ENCODE results near the gene UBAC2.

DNA sequence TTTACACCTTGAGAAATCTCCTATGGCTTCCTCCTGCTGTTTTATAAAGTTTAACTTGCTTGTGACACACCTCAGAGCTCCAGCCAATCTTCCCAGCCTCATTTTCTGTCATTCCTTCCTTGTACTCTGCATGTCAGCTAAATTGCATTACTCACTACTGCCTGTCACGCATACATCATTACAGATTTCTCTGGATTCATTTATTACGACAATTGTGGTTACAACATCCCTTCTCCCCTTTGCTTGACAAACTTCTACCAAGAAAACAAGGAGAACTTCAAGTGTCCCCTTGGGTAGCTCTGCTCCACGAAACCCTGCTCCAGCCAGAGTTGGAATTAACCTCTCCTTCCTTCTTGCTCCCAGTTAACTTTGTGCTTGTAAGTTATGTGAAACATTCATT, 79.5 kb downstream of the UBAC2 start:
- TF ChIP-seq, protein P1, sequence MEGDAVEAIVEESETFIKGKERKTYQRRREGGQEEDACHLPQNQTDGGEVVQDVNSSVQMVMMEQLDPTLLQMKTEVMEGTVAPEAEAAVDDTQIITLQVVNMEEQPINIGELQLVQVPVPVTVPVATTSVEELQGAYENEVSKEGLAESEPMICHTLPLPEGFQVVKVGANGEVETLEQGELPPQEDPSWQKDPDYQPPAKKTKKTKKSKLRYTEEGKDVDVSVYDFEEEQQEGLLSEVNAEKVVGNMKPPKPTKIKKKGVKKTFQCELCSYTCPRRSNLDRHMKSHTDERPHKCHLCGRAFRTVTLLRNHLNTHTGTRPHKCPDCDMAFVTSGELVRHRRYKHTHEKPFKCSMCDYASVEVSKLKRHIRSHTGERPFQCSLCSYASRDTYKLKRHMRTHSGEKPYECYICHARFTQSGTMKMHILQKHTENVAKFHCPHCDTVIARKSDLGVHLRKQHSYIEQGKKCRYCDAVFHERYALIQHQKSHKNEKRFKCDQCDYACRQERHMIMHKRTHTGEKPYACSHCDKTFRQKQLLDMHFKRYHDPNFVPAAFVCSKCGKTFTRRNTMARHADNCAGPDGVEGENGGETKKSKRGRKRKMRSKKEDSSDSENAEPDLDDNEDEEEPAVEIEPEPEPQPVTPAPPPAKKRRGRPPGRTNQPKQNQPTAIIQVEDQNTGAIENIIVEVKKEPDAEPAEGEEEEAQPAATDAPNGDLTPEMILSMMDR (IDR thresholded peaks at IDR 0.05; ENCODE audit: low read length) = no peak
- no peak for TF ChIP-seq EZH2 (IDR thresholded peaks at IDR 0.05; ENCODE audit: borderline replicate concordance, low read length)

Measured in OCI-LY1 (cell line).